HG03558 (cell line): ENCODE results near the gene MALRD1.

Experiments
- ATAC-seq: cut with Tn5 transposase; IDR thresholded peaks from one replicate; pipeline ENCODE4 v1.9.1; 2021; ENCODE audit warnings: moderate number of reproducible peaks; ENCODE audit not compliant: unreplicated experiment; ENCODE audit errors: extremely low read depth

The MALRD1 gene

GRCh38 chr10:19329475-19329874, 280.9 kb downstream of the MALRD1 start:
- ATAC-seq: no peak

GRCh38 chr10:19332304-19332703, 283.7 kb downstream of the MALRD1 start:
- ATAC-seq: no peak

- ATAC-seq: no peak
Observed at GRCh38 chr10:19333631-19334030, 285.0 kb downstream of the MALRD1 start.

- no peak for ATAC-seq
Observed at GRCh38 chr10:19347621-19348020, 299.0 kb downstream of the MALRD1 start.

- no peak for ATAC-seq
Observed at GRCh38 chr10:19367176-19367575, 318.6 kb downstream of the MALRD1 start.

GRCh38 chr10:19373988-19374387, 325.4 kb downstream of the MALRD1 start:
- ATAC-seq: no peak

- ATAC-seq: no peak
Observed at GRCh38 chr10:19385846-19386450, 337.3 kb downstream of the MALRD1 start.

GRCh38 chr10:19408924-19409323, 360.3 kb downstream of the MALRD1 start:
- no peak for ATAC-seq

- ATAC-seq: no peak
Observed at GRCh38 chr10:19411119-19411518, 362.5 kb downstream of the MALRD1 start.

- ATAC-seq: no peak
Observed at GRCh38 chr10:19412531-19412930, 363.9 kb downstream of the MALRD1 start.

- no peak for ATAC-seq
Observed at GRCh38 chr10:19416164-19416563, 367.6 kb downstream of the MALRD1 start.

- ATAC-seq: no peak
Observed at GRCh38 chr10:19417740-19418139, 369.1 kb downstream of the MALRD1 start.

- ATAC-seq: no peak
Observed at GRCh38 chr10:19421674-19422073, 373.1 kb downstream of the MALRD1 start.

GRCh38 chr10:19426034-19426433, 377.4 kb downstream of the MALRD1 start:
- no peak for ATAC-seq

GRCh38 chr10:19431622-19432351, 383.2 kb downstream of the MALRD1 start:
- ATAC-seq: no peak

- ATAC-seq: no peak
Observed at GRCh38 chr10:19449860-19450259, 401.3 kb downstream of the MALRD1 start.

GRCh38 chr10:19451356-19451755, 402.8 kb downstream of the MALRD1 start:
- no peak for ATAC-seq

- ATAC-seq: no peak
Observed at GRCh38 chr10:19451937-19452336, 403.3 kb downstream of the MALRD1 start.

GRCh38 chr10:19453967-19454366, 405.4 kb downstream of the MALRD1 start:
- no peak for ATAC-seq

GRCh38 chr10:19461588-19461987, 413.0 kb downstream of the MALRD1 start:
- no peak for ATAC-seq

- no peak for ATAC-seq
Observed at GRCh38 chr10:19466709-19467108, 418.1 kb downstream of the MALRD1 start.

GRCh38 chr10:19468413-19468812, 419.8 kb downstream of the MALRD1 start:
- ATAC-seq: no peak
